B cell (primary cell): ENCODE measurements around the gene MTHFD1L. TPM values are rescaled to one million over a fixed set of nuclear protein-coding genes. Genes with fewer than 3 reads are reported as not detected.

Experiments
- ATAC-seq: fragments of 200-7000 bp; cut with Tn5 transposase; one replicate; pipeline ENCODE4 v1.10.0; 2021; ENCODE audit warnings: low read depth, mild to moderate bottlenecking, moderate number of reproducible peaks, moderate library complexity
- CTCF ChIA-PET: fragments of 350-600 bp; sonication (Branson Sonifier 250); formaldehyde crosslinking; loops from one replicate; lab custom pipeline; 2021; ENCODE audit warnings: antibody characterized with exemption, inconsistent platforms; lab: Charles Lee
- POLR2A ChIA-PET: fragments of 350-600 bp; sonication (Branson Sonifier 250); formaldehyde crosslinking; loops from one replicate; lab custom pipeline; 2021; ENCODE audit warnings: antibody characterized with exemption; lab: Charles Lee
- DNase-seq: peaks from one replicate; pipeline ENCODE4 v3.0.0; 2013
- H2AFZ ChIP-seq: 2 replicates; pipeline ENCODE4 v1.6.1; 2012; ENCODE audit warnings: mild to moderate bottlenecking, low read depth, low read length; ENCODE audit not compliant: insufficient read depth, poor library complexity, severe bottlenecking
- H3K27ac ChIP-seq, 2 donors: 1 replicate in 1 of 2; 2 replicates in 1 of 2; pipeline ENCODE4 v1.5.1; 2012 to 2013; ENCODE audit warnings: low read length in 2 of 2, mild to moderate bottlenecking in 2 of 2, moderate library complexity in 1 of 2
- H3K27me3 ChIP-seq, 4 experiments: fragments of 200-600 bp in 1 of 4; sonication (generic) in 1 of 4; replicated peaks in 1 of 4; 1 replicate in 2 of 4; 2 replicates in 2 of 4; pipeline versions ENCODE4 v1.6.1 to v1.7.0; 2013 to 2016; ENCODE audit warnings: low read length in 3 of 4, mild to moderate bottlenecking in 2 of 4, mixed read lengths in 1 of 4, moderate library complexity in 1 of 4; ENCODE audit not compliant: insufficient read depth in 4 of 4, control insufficient read depth in 3 of 4; ENCODE audit errors: control extremely low read depth in 1 of 4
- H3K36me3 ChIP-seq, 2 experiments: replicated peaks in 1 of 2; 1 replicate in 1 of 2; 2 replicates in 1 of 2; pipeline versions ENCODE4 v1.6.1 to v1.7.1; 2013; ENCODE audit warnings: low read length in 1 of 2; ENCODE audit not compliant: insufficient read depth in 2 of 2, control insufficient read depth in 1 of 2; ENCODE audit errors: control extremely low read depth in 1 of 2, extremely low read depth in 1 of 2
- H3K4me1 ChIP-seq, 2 donors: fragments of 200-600 bp in 1 of 2; sonication (generic) in 1 of 2; 1 replicate in 1 of 2; 2 replicates in 1 of 2; pipeline versions ENCODE4 v1.5.1 to v1.6.1; 2013 to 2017; ENCODE audit warnings: low read length in 2 of 2; ENCODE audit not compliant: control insufficient read depth in 2 of 2, insufficient read depth in 2 of 2
- H3K4me2 ChIP-seq: replicated peaks from 2 replicates; pipeline ENCODE3; 2012; ENCODE audit warnings: mild to moderate bottlenecking, low read depth, low read length; ENCODE audit not compliant: poor library complexity, severe bottlenecking
- H3K4me3 ChIP-seq, 5 experiments: fragments of 200-600 bp in 1 of 5; sonication (generic) in 1 of 5; 1 replicate in 3 of 5; 2 replicates in 2 of 5; pipeline versions ENCODE4 v1.5.1 to v1.7.0; 2011 to 2016; ENCODE audit warnings: low read length in 4 of 5, mild to moderate bottlenecking in 4 of 5, low read depth in 2 of 5, control low read depth in 1 of 5, moderate library complexity in 1 of 5; ENCODE audit not compliant: insufficient read depth in 1 of 5; ENCODE audit errors: control extremely low read depth in 1 of 5, extremely low read depth in 1 of 5
- H3K79me2 ChIP-seq: fragments of 200-600 bp; sonication (generic); one replicate; pipeline ENCODE4 v1.6.0; 2016; ENCODE audit warnings: low read length; ENCODE audit not compliant: control insufficient read depth, insufficient read depth
- H3K9ac ChIP-seq: fragments of 200-600 bp; sonication (generic); 2 replicates; pipeline ENCODE4 v1.6.1; 2017; ENCODE audit warnings: mild to moderate bottlenecking, low read length, moderate library complexity
- H3K9me3 ChIP-seq, 3 donors: one replicate each; pipeline versions ENCODE4 v1.6.1 to v1.7.1; 2013; ENCODE audit warnings: low read length in 2 of 3; ENCODE audit not compliant: control insufficient read depth in 2 of 3, insufficient read depth in 1 of 3; ENCODE audit errors: control extremely low read depth in 1 of 3
- H4K20me1 ChIP-seq: 2 replicates; pipeline ENCODE4 v1.6.0; 2012; ENCODE audit warnings: mild to moderate bottlenecking, low read length; ENCODE audit not compliant: insufficient read depth, control insufficient read depth, poor library complexity, severe bottlenecking
- H3K27ac Mint-ChIP-seq: one replicate; pipeline ENCODE4 v1.8.0; 2021; ENCODE audit warnings: mixed read lengths
- H3K27me3 Mint-ChIP-seq: one replicate; pipeline ENCODE4 v1.8.0; 2021; ENCODE audit warnings: mixed read lengths
- H3K4me1 Mint-ChIP-seq: one replicate; pipeline ENCODE4 v1.8.0; 2021; ENCODE audit warnings: mixed read lengths
- H3K4me3 Mint-ChIP-seq: one replicate; pipeline ENCODE4 v1.8.0; 2021; ENCODE audit warnings: mixed read lengths
- H3K9me3 Mint-ChIP-seq: one replicate; pipeline ENCODE4 v1.8.0; 2022; ENCODE audit warnings: mixed read lengths; ENCODE audit not compliant: insufficient read depth
- EZH2 ChIP-seq: IDR thresholded peaks from 2 replicates; pipeline ENCODE4 v1.6.1; 2012; ENCODE audit warnings: borderline replicate concordance, low read depth, mild to moderate bottlenecking, moderate library complexity, low read length; ENCODE audit not compliant: insufficient read depth, poor library complexity, severe bottlenecking
- WGBS: methylation state at CpG from one replicate; pipeline ENCODE4 v1.1.5; 2013; ENCODE audit warnings: missing lambda C conversion rate; ENCODE audit not compliant: insufficient coverage; 5-methylcytosine and 5-hydroxymethylcytosine counted together
- intact Hi-C: fragments of 100-400 bp; cut with micrococcal nuclease; formaldehyde crosslinking; loops from one replicate; pipeline ENCODE4 v1.10.0; 2022
- polyA plus RNA-seq: library from polyadenylated mRNA; depleted of rRNA; stranded (reverse); fragments of >200 nt; gene quantifications from 2 replicates; pipeline ENCODE4 v1.2.3, GENCODE V29; 2012
- total RNA-seq, 2 donors: library from RNA; stranded (reverse); fragments of 120-200 nt in 1 of 2; gene quantifications; 1 replicate in 1 of 2; 2 replicates in 1 of 2; pipeline versions ENCODE4 v1.2.3 to v1.2.4, GENCODE V29; 2013 to 2022
- TF ChIP-seq, protein P1 (sequence below): fragments of 200-600 bp; IDR thresholded peaks from one replicate; pipeline ENCODE4 v1.8.0; 2022; ENCODE audit warnings: antibody characterized with exemption, mild to moderate bottlenecking

Gene MTHFD1L
- total and polyA plus RNA-seq, 2 donors (not counting 1 experiment from before 2014, with no cell fraction given): 2.9 to 16.1 TPM

DNA sequence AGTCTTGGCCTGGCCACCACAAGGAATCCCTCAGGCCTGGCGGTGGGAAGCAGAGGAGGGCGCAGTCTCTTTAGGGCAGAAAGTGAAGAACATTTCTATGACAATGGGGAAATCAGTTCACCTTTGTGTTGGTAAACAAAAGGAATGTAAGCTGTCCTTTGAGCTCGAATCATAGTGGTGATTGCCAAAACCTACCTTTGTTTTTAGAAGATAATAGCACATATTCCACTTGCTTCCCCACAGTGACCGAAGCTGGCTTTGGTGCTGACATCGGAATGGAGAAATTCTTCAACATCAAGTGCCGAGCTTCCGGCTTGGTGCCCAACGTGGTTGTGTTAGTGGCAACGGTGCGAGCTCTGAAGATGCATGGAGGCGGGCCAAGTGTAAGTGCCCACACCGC, 144.1 kb downstream of the MTHFD1L start:
- 97% methylated on average over 6 of the region's 12 CpGs for WGBS
- Histone ChIP-seq H3K79me2 (no peaks in the 10 kb centered on the region), H2AFZ (no peak overlapping the region), H3K9ac (no peak overlapping the region), H4K20me1 (no peaks in the 10 kb centered on the region), H3K27me3 (no peaks in the 10 kb centered on the region), H3K4me1 (peaks cover 0 to 2% of the 10 kb centered on the region in 2 donors), H3K4me3 (no peak overlapping the region), H3K9me3 (no peaks in the 10 kb centered on the region), H3K27ac (no peak overlapping the region), H3K36me3 (no peaks in the 10 kb centered on the region), H3K4me2 (no peak overlapping the region)
- TF ChIP-seq EZH2: no peak
- TF ChIP-seq, protein P1, sequence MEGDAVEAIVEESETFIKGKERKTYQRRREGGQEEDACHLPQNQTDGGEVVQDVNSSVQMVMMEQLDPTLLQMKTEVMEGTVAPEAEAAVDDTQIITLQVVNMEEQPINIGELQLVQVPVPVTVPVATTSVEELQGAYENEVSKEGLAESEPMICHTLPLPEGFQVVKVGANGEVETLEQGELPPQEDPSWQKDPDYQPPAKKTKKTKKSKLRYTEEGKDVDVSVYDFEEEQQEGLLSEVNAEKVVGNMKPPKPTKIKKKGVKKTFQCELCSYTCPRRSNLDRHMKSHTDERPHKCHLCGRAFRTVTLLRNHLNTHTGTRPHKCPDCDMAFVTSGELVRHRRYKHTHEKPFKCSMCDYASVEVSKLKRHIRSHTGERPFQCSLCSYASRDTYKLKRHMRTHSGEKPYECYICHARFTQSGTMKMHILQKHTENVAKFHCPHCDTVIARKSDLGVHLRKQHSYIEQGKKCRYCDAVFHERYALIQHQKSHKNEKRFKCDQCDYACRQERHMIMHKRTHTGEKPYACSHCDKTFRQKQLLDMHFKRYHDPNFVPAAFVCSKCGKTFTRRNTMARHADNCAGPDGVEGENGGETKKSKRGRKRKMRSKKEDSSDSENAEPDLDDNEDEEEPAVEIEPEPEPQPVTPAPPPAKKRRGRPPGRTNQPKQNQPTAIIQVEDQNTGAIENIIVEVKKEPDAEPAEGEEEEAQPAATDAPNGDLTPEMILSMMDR: no peak
- no peak overlapping the region for H3K4me3 Mint-ChIP-seq
- no peak overlapping the region for H3K27ac Mint-ChIP-seq
- no peaks in the 10 kb centered on the region for H3K9me3 Mint-ChIP-seq
- no peak for DNase-seq
- H3K4me1 Mint-ChIP-seq: peaks cover 2% of the 10 kb centered on the region
- CTCF ChIA-PET: interaction anchor here (0.9 to 1.1 kb wide), 4 partner anchors 8 to 326 kb away, joined by 3 to 4 read pairs (median 3); no protein-coding TSS in a partner anchor
- H3K27me3 Mint-ChIP-seq: no peaks in the 10 kb centered on the region
- ATAC-seq: no peak
- intact Hi-C loops: no loop called here
- POLR2A ChIA-PET: no interaction called here

DNA sequence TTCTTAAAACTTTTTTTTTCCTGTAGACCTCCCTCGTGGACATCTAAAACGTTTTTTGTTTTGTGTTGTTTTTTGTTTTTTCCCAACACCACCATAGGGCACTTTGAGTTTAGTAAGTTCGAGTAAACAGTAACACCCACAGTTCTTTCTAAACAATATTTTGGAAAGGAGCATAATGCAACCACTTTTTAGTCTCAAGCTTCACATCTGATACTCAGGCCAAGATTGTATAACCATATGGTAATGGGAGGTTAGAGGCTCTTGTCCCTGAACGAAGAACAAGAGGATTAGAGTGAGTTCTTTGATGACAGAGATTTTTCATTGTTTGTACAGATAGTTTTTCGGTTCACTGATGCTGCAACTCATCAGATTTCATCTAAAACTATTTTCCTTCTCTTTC, 144.6 kb downstream of the MTHFD1L start:
- H3K4me3 Mint-ChIP-seq: no peak overlapping the region
- ATAC-seq (no peak), DNase-seq (no peak)
- Histone ChIP-seq H3K36me3 (no peaks in the 10 kb centered on the region), H3K9ac (no peak overlapping the region), H3K4me3 (no peak overlapping the region), H3K4me2 (no peak overlapping the region), H3K27ac (no peak overlapping the region), H2AFZ (no peak overlapping the region), H3K9me3 (no peaks in the 10 kb centered on the region), H4K20me1 (no peaks in the 10 kb centered on the region), H3K79me2 (no peaks in the 10 kb centered on the region), H3K4me1 (peaks cover 0 to 4% of the 10 kb centered on the region in 2 donors), H3K27me3 (no peaks in the 10 kb centered on the region)
- H3K27me3 Mint-ChIP-seq: no peaks in the 10 kb centered on the region
- ChIA-PET POLR2A (no interaction called here), CTCF (interaction anchor here (0.9 to 1.1 kb wide), 3 partner anchors 8 to 325 kb away, joined by 3 to 4 read pairs (median 3); no protein-coding TSS in a partner anchor)
- no peaks in the 10 kb centered on the region for H3K9me3 Mint-ChIP-seq
- no peak overlapping the region for H3K27ac Mint-ChIP-seq
- WGBS: no CpG with 5 or more reads among the region's 5 CpGs
- intact Hi-C loops: no loop called here
- TF ChIP-seq, protein P1: no peak
- no peak for TF ChIP-seq EZH2
- H3K4me1 Mint-ChIP-seq: peaks cover 3% of the 10 kb centered on the region
